Stimulated activated CD4-positive, alpha-beta T cell treated with anti-CD3 and anti-CD28 coated beads, Interleukin-4, amount 100 ng/mL, for 4 hours (primary cell): Measurements from ENCODE around the gene CTIF.
"Not testable (repeated sequence)": the region's sequence is repeated elsewhere in the genome, so short reads cannot be mapped to it uniquely, and the experiment has no call there.

Source experiments
- DNase-seq, 2 experiments: peaks; one replicate each; pipeline ENCODE4 v3.0.0-alpha.2; 2020

CTIF gene

DNA sequence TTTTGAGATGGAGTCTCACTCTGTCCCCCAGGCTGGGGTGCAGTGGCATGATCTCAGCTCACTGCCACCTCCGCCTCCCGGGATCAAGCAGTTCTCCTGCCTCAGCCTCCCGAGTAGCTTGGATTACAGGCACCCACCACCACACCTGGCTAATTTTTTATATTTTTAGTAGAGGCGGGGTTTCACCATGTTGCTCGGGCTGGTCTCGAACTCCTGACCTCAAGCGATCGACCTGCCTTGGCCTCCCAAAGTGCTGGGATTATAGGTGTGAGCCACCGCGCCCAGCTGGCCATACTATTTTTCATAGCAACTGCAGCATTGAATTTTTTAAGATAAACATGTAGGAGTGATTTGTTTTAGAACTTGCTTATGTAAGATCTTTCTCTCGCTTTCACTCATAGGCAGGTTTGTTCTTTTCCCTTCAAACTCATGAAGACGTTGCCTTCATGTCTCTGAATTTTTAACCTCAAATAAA is 273.2 kb downstream of the CTIF start:
- DNase-seq, result not testable (repeated sequence)

DNA sequence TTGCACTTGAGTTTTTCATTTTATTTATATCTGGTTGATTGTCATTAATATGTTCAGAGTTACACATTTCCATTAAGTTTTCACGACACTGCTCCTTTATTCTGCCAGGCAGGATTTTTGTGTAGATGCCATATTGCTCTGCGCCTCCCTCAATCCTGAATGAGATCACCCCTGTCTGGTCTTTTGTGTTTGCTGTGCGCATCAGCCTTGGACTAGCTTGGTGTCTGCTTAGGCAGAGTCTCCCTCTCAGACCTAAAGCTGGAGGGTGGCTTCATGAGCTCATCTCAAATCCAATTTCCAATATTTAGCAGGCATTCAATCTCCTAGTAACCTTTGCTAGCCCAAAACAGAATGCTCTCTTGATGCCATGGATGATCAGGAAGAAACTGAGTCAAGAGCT is 274.5 kb downstream of the CTIF start:
- DNase-seq, result no peak

- peak in 1 of 2 experiments; percentile 21 for DNase-seq
These were observed 275.1 kb downstream of the CTIF start for GRCh38 chr18:48813833-48814489.

- no peak for DNase-seq
These were observed 275.8 kb downstream of the CTIF start for GRCh38 chr18:48814490-48815178.

DNA sequence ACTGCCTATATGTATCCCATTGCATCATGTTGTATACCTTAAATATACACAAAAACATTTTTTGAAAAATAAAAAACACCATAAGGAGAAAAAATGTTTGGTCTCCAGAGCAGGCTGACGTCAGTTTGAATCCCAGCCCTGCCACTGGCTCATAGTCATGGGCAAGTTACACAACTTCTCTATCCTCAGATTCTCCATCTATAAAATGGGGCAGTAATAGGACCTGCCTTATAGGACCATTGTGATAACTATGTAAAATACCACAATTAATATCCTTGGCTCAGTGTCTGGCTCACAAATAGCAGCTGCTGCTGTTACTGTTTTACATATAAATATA is 276.3 kb downstream of the CTIF start:
- DNase-seq, result no peak

DNA sequence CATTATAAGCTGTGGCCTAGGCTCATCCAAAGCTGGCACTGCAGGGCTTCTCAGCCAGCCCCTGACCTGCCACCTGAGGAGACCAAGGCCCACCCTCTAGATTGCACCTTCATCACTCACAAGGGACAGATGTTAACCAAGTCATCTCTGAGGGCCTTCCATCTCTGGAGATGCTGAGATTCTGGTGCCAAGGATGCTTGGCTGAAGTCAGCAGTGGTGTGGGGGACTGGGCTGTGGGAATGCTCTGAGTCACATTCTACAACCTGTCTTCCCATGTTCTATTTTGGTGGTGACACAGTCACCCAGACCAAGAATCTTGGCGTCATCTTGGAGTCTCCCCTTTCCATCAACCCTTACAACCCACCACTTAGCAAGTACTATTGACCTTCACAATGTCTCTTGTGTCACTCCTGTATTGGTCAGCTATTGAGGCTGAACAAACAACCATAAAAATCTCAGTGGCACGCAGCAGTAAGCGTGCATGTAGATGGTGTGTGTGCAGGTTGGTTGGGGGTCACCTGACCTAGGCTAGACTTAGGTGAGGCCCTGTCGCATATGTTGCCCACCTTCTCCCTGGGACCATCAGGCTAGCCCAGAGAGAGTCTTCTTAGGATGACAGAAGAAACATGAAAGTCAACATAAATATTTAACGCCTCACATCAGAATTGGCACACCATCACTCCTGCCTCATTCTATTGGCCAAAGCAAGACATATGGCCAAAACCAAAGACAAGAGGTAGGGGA is 276.9 kb downstream of the CTIF start:
- DNase-seq, result no peak

DNA sequence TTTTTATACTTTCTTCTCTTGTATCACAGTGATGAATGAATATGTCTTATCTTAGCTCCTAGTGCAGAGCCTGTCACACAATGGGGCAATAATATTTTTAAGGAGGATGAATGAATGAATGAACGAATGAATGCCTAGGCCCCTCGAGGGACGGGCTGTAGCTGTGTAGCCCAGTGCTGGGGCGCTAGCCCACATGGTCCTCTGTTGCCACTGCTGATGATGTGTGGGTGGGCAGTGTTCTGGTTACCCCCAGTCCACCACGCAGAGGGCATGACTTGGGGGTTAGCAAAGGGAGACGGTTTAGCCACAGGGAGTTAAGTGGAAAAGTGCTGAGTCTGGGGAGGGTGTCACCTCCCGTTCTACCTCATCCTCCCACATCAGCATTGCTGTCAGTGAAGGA is 277.7 kb downstream of the CTIF start:
- DNase-seq, result no peak

GRCh38 chr18:48817021-48817461 is 278.2 kb downstream of the CTIF start:
- no peak for DNase-seq

- no peak for DNase-seq
These were observed 279.8 kb downstream of the CTIF start for GRCh38 chr18:48818329-48819254.

DNA sequence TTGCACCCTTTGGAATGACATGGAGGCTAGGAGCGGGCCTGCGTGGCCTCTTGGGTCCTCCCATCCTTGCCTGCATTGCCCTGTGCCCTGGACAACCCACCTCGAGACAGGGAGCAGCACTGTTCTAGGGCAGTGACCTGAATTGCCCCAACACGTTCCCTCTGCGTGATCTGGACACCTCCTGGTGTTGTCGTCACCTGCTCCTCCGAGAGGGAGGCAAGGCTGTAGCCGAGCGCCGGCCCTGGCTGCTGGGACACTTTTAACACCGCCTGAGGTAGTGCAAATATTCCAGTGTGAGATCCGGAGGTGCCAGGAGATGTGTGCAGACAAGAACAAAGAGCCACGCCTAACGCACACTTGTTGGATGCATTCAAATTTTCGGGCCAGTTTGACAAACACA is 280.4 kb downstream of the CTIF start:
- no peak for DNase-seq

DNA sequence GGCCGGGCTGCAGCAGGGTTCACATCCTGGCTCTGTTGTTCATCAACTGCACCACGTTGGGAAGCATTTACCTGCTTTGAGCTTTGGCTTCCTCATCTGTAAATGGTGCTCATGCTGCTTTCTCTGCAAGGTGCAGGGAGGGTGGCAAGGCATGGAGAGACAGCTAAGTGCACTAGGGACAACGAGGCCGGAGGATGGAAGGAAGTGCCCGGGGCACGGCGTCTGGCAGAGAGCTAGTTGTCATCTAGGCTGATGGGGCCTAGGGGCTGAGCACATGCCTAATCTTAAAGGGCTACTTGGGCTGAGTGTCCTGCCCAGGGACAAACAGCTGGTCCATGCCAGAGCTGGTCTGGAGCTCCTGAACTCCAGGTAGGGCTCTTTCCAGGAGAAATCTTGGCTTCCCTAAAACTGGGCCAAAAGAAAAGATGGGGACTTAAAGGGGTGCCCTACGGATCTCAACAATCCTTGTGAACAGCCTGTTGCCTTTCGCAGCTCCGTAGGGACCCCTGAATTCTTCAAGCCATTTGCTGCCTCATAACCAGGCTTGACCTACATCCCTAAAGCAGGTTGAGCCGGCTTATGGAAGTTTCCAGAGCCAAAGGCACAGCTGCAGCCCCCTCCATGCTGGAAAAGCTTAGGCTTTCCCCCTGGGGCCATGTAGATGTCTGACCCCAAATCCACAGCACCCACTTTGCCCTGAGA is 281.1 kb downstream of the CTIF start:
- DNase-seq, result no peak

GRCh38 chr18:48820483-48821250 is 281.8 kb downstream of the CTIF start:
- no peak for DNase-seq

DNA sequence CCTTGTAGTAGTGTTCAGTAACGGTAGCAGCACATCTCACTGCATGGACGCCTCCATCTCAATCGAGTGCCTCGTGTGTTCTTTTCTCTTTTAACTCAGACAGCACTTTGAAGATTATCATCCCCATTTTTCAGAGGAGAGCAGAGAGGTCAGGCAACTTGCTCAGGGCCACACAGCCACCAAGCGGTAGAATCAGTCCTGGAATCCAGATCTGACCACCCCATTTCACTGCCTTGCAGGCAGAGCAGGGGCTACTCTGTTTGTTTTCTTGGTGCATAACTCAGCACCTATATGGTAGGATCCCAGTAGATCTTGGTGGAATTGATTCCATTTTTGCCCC is 282.4 kb downstream of the CTIF start:
- DNase-seq, result no peak

GRCh38 chr18:48821845-48822244 is 283.0 kb downstream of the CTIF start:
- DNase-seq, result no peak

GRCh38 chr18:48824231-48824970 is 285.6 kb downstream of the CTIF start:
- DNase-seq, result no peak

GRCh38 chr18:48825101-48825745 is 286.4 kb downstream of the CTIF start:
- DNase-seq, result no peak

- no peak for DNase-seq
These were observed 287.4 kb downstream of the CTIF start for GRCh38 chr18:48826271-48826670.

DNA sequence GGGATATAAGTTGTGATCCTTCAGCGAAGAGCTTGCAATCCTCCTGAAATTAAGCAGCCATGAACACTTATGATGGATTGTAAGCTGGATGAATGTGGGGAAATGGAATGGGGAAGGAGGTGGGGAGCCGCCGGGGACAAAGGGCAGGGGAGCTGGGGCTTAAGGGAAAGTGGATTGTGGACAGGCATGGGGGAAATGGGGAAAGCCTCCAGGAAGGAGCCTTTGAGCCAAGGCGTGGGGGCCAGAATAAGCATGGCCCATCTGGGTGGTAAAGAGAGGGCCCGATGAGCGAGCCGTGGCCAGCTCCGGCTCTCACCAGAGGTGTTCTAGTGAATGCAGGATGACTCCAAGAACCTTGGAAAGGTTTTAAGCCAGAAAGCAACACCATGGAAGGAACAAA is 288.0 kb downstream of the CTIF start:
- no peak for DNase-seq

DNA sequence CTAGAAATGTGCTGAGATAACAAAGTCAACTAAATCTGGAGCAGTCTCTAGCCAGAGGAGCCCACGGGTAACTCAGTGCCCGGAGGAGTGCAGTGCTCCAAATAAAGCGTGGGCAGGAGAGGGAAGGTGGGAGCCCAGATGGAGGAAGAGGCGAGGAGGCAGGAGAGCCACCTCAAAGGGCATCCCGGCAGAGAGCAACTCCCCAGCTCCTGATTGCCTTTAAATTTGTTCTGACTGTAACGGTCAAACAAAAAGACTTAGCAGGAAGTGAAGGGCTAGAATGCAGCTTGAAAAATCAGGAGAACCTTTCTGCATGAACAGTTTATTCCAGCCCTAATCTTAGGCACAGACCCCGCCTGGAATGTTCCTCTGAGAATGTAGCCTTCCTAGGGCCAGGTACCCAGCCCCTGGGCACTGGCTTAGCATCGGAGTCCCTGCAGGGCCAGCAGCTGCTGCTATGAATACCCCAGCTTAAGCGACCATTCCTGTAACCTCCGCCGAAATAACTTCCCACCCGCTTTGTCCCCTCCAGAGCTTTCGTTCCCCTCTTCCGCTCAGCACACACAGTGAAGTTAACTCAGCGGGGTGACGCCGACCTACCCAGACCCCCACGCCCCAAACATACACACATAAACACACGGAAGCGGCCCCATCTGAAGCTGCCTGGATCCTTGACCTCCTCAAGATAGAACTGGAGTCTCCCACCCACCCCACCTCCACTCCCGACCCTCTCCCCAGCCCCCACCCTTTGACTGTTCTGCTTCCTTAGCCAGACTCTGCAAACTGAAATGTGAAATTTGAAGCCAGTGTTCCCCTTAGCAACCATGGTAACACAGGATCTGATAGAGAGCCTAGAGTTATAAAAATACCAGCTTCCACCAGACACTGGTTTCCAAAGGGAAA is 288.7 kb downstream of the CTIF start:
- DNase-seq, result no peak
